ENCODE results near the gene CRIM1.
"Not testable (repeated sequence)": the region's sequence is repeated elsewhere in the genome, so short reads cannot be mapped to it uniquely, and the experiment has no call there.

CRIM1 gene

DNA sequence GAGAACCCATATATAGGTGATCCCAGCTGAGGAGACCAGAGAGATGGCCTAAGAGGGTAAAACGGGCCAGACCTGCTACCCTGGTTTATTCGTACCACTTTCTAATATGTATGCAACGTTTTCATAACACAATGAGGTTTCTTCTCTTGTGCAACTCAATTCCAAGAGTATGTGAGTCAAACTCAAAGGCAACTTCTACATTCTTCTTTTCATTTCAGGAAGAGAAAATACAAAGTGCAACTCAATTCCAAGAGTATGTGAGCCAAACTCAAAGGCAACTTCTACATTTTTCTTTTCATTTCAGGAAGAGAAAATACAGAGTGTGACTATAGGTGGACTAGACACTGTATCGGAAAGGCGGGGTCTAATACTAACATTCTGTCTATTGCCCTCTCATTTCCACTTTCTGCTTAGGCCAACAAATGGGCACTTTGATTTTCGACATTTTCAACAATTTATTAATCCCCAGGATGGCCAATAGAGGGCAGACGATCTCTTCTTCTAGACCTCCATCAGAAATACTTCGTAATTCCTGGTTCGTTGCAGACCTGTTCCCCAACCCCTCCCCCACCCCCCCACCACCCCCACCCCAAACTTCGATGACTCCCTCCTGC lies 3.7 kb upstream of the CRIM1 start:
- peak; percentile 63 for DNase-seq

DNA sequence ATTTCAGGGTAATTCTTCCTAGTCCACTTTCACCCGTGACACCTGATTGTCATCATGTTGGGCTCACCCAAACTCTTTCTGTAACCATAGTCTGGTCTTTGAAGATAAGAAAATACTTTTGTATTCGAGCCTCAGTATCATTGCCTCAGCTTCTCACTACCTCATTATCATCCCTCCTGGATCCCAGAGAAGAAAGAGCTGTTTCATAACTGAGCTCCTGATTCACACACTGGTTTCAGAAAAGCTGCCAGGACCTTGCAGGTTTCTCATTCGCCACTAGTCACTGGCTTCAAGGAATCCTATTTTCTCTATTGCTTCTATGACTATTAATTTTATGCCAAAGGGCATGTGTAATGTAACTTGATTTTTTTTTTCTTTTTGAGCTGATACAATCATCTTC lies 2.9 kb upstream of the CRIM1 start:
- DNase-seq, result peak; percentile 57

GRCh38 chr2:36354811-36355150 lies 797 bp upstream of the CRIM1 start:
- no peak for DNase-seq

DNA sequence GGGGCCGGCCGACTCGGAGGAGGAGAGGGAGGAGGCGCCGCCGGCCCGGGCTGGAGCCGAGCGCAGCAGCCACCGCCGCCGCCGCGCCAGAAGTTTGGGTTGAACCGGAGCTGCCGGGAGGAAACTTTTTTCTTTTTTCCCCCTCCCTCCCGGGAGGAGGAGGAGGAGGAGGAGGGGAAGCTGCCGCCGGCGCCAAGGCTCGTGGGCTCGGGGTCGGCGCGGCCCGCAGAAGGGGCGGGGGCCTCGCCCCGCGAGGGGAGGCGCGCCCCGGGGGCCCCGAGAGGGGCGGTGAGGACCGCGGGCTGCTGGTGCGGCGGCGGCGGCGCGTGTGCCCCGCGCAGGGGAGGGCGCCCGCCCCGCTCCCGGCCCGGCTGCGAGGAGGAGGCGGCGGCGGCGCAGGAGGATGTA lies 316 bp downstream of the CRIM1 start:
- DNase-seq, result no peak

- DNase-seq, result no peak
Measured at GRCh38 chr2:36356298-36356989, 866 bp downstream of the CRIM1 start.

GRCh38 chr2:36356990-36357846 lies 1.6 kb downstream of the CRIM1 start:
- peak; percentile 78 for DNase-seq

GRCh38 chr2:36357847-36358659 lies 2.5 kb downstream of the CRIM1 start:
- peak; percentile 91 for DNase-seq

- DNase-seq, result peak; percentile 59
Measured at GRCh38 chr2:36359067-36359466, 3.5 kb downstream of the CRIM1 start.

DNA sequence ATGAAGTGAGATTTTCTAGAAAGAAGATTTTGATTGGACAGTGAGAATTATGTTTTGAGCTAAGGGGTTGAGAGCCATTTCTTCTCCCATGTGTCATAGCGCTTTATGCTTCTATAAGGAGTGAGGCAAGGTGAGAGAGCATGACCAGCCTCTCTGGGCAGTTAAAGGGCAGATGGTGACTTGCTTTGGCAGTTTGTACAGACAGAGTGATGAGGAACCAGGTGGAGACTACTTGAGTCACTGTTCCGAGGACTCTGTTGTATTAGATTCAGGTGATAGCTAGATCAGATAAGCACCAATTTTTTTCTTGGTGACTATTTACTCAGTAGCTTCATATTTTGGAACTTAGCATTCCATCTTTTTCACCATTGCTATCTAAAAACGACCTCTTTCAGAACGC lies 4.5 kb downstream of the CRIM1 start:
- no peak for DNase-seq

DNA sequence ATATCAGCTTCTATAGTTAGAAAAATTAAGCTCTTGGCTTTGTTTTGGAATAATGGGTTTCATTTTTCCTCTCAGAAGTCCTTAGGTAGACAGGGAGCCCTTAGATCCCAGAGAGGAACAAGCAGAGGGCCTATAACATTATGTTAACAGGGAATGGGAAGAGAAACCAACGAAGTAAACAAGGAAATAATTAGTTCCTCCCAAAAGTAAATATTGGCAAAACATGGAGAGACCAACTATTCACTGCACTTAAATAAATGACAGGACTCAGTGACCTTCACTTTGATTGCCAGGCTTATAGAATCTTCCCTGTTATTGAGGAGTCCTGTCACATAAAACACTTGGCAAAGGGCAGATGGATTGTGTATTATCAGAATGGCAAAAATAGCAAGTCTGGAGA lies 5.3 kb downstream of the CRIM1 start:
- DNase-seq, result no peak

DNA sequence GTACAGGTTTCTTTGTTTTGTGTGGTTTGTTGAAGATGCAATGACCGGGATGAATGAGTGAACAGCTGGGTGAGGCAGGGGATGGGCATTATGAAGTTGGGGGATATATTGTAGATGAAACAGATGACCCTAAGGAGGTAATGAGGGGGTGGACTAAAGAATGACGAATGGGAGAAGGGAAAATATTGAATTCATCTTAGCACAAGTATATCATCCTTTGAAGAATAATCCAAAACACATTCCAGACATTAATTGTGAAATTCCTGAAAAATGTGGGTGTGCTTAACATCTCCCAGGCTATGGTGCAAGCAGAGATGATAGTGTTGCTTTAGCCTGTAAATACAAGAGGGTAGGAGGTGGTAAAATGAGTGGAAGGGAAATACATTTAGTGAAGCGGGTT lies 5.8 kb downstream of the CRIM1 start:
- DNase-seq, result peak; percentile 47

GRCh38 chr2:36362291-36362690 lies 6.7 kb downstream of the CRIM1 start:
- DNase-seq, result peak; percentile 73

DNA sequence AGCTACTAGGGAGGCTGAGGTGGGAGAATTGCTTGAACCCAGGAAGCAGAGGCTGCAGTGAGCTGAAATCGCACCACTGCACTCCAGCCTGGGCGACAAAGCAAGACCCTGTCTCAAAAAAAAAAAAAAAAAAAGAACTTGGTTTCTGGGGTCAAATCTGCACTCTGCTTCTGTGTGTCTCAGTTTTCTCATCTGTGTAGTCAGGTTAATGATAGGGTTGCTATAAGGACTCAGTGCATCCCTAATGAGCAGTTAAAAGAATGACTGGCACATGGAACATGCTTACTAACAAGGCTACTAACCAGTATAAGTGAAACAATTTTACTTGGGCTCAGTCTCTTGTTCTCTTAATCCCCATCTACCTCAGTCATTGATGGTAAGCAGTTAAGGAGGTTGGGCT lies 7.5 kb downstream of the CRIM1 start:
- not testable (repeated sequence) for DNase-seq

- DNase-seq, result no peak
Measured at GRCh38 chr2:36366491-36367120, 11.0 kb downstream of the CRIM1 start.

- DNase-seq, result no peak
Measured at GRCh38 chr2:36367486-36367885, 11.9 kb downstream of the CRIM1 start.

- DNase-seq, result no peak
Measured at GRCh38 chr2:36367895-36368353, 12.3 kb downstream of the CRIM1 start.

DNA sequence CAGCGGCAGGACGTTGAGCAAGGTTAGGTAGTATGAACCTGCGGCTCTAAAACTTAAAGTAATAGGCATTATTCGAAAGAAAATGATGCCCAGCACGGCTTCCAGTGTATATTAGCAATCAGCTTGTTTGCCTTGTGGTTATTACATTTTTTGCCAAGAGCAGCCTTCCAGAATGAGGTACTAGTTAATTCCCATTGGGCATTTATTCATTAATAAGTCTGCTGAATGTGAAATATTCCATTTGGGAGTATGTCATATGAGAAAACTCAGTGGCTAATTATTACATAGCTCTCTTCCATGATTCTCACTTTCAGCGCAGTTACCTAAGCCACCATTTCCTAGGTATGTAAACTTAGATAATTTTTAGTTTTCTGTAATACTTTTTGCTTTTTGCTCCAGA lies 12.9 kb downstream of the CRIM1 start:
- DNase-seq, result no peak

DNA sequence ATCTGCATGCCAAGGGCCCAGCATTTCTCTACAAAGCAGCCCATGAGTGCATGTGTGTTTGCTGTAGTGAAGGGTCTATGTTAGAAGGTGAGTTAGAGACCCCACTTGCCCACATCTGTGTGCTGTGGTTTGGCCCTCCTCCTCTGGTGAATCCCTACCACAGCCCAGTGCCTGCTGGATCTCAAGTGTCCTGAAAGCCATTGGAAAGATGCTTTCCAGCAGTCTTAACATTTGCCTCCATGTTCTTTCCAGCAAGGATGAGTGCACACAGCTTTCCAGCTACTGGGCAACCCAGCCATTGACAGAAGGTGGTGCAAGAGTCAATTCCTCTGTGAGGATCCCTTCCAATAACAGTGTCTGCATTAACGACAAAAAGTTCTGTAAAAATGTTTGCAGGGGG lies 13.6 kb downstream of the CRIM1 start:
- no peak for DNase-seq

- DNase-seq, result no peak
Measured at GRCh38 chr2:36369716-36370115, 14.1 kb downstream of the CRIM1 start.

DNA sequence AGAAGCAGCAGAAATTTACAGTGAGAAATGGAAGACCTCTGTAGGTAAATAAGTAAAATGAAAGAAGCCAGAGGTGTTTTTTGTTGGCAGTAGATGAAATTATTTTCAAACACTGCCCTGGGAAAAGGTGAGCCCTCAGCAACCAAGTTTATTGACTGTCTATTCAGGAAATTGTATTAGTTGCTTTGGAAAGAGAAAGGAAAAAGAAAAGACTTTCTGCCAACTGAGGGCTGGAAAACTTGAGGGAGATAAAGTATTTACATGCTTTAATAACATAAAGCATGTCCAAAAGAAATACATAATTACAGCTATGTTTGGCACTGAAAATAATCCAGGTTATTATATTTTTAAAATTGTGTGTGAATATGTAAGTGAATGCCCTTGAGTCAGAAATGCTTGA lies 14.7 kb downstream of the CRIM1 start:
- DNase-seq, result no peak

GRCh38 chr2:36371070-36371874 lies 15.7 kb downstream of the CRIM1 start:
- DNase-seq, result peak; percentile 60
